ENCODE results near the gene PTCHD1. TPM values are rescaled to one million over a fixed set of nuclear protein-coding genes. Genes with fewer than 3 reads are reported as not detected.

The PTCHD1 gene
- total RNA-seq, 1 experiment from 2014 or later = 1.4 TPM

- ChIA-PET CTCF (no interaction called here), POLR2A (no interaction called here)
- no peak overlapping the region for H3K4me3 ChIP-seq (ENCODE audit: low read depth in 2 of 2, low read length in 2 of 2)
- no peaks in the 10 kb centered on the region for H3K36me3 ChIP-seq (ENCODE audit: control insufficient read depth, insufficient read depth, low read length)
- no TSS peak for BruUV-seq (replicated peaks)
- H3K27ac ChIP-seq (ENCODE audit: low read length) = no peak overlapping the region
- DNase-seq (ENCODE audit: low read depth, low spot score) (no peak), ATAC-seq (no peak)
- H3K4me1 ChIP-seq (ENCODE audit: control insufficient read depth, insufficient read depth, low read length) = no peaks in the 10 kb centered on the region
- intact Hi-C loops (cut with micrococcal nuclease; ENCODE audit: unreplicated experiment) (no loop called here), in situ Hi-C loops (cut with HindIII; ENCODE audit: low pct_unique_long_range_greater_than_20kb, low sequenced_read_pairs) (no loop called here)
- no peaks in the 10 kb centered on the region for H3K27me3 ChIP-seq (ENCODE audit: control insufficient read depth, insufficient read depth, low read length)
- H3K9me3 ChIP-seq (ENCODE audit: control insufficient read depth, insufficient read depth, low read depth, low read length) = no peaks in the 10 kb centered on the region
- TF ChIP-seq SIN3A (IDR thresholded peaks at IDR 0.05; ENCODE audit: borderline replicate concordance, insufficient read depth, low read depth, low read length) = no peak
- no peak for TF ChIP-seq REST (IDR thresholded peaks at IDR 0.05; ENCODE audit: insufficient read depth in 1 of 2, low read depth in 2 of 2, low read length in 1 of 2)
- TF ChIP-seq TCF7L2 (IDR thresholded peaks at IDR 0.05; ENCODE audit: low read depth, low read length) = no peak
- TF ChIP-seq POLR2AphosphoS5 (IDR thresholded peaks at IDR 0.05; ENCODE audit: low read depth, low read length) = no peak
- TF ChIP-seq CTCF (IDR thresholded peaks at IDR 0.05) = no peak
These were observed 63.9 kb downstream of the PTCHD1 start for GRCh38 chrX:23398570-23398969.

GRCh38 chrX:23403849-23404248, 69.2 kb downstream of the PTCHD1 start:
- no peaks in the 10 kb centered on the region for H3K9me3 ChIP-seq (ENCODE audit: control insufficient read depth, insufficient read depth, low read depth, low read length)
- POLR2A ChIA-PET = no interaction called here
- in situ Hi-C loops (cut with HindIII; ENCODE audit: low pct_unique_long_range_greater_than_20kb, low sequenced_read_pairs) = no loop called here
- H3K27ac ChIP-seq (ENCODE audit: low read length) = no peak overlapping the region
- no peaks in the 10 kb centered on the region for H3K27me3 ChIP-seq (ENCODE audit: control insufficient read depth, insufficient read depth, low read length)
- no peaks in the 10 kb centered on the region for H3K4me1 ChIP-seq (ENCODE audit: control insufficient read depth, insufficient read depth, low read length)
- H3K4me3 ChIP-seq (ENCODE audit: low read depth in 2 of 2, low read length in 2 of 2) = no peak overlapping the region
- intact Hi-C loops (cut with micrococcal nuclease; ENCODE audit: unreplicated experiment) = no loop called here
- TF ChIP-seq SIN3A (IDR thresholded peaks at IDR 0.05; ENCODE audit: borderline replicate concordance, insufficient read depth, low read depth, low read length) (no peak), REST (IDR thresholded peaks at IDR 0.05; ENCODE audit: insufficient read depth in 1 of 2, low read depth in 2 of 2, low read length in 1 of 2) (no peak), POLR2AphosphoS5 (IDR thresholded peaks at IDR 0.05; ENCODE audit: low read depth, low read length) (no peak), CTCF (IDR thresholded peaks at IDR 0.05) (peak; percentile 61), TCF7L2 (IDR thresholded peaks at IDR 0.05; ENCODE audit: low read depth, low read length) (no peak)
- CTCF ChIA-PET = interaction anchor here (0.7 kb wide), 1 partner anchor 68 kb away, joined by 3 read pairs; no protein-coding TSS in a partner anchor
- no peaks in the 10 kb centered on the region for H3K36me3 ChIP-seq (ENCODE audit: control insufficient read depth, insufficient read depth, low read length)
- no peak for ATAC-seq
- no peak for DNase-seq (ENCODE audit: low read depth, low spot score)
- BruUV-seq (replicated peaks) = no TSS peak

Data from Panc1 (cell line).